HG03558 (cell line): ENCODE results near the gene KIAA1958.

Source experiments
- ATAC-seq: cut with Tn5 transposase; IDR thresholded peaks from one replicate; pipeline ENCODE4 v1.9.1; 2021; ENCODE audit warnings: moderate number of reproducible peaks; ENCODE audit not compliant: unreplicated experiment; ENCODE audit errors: extremely low read depth

The KIAA1958 gene

GRCh38 chr9:112552229-112553056 lies 65.8 kb downstream of the KIAA1958 start:
- ATAC-seq = no peak

DNA sequence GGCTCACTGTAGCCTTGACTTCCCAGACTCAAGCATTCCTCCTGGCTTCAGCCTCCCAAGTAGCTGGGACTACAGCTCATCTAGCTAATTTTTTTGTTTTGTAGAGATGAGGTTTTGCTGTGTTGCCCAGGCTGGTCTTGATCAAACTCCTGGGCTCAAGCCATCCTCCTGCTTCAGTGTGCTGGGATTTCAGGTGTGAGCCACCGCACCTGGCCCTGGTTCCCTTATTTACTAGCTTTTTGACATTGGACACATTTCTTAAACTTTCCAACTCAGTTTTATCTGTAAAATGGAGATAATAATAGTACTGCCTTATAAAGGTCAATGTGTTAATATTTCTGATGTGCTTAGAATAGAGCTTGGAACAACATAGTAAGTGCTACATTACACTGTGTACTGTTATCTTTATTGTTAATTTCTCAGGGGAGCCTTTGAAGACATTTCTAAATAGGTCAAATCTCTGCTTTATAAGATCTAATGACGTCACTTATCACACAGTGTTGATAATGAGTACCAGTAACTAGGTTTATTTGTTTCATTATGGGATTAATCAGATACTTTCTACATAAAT lies 66.7 kb downstream of the KIAA1958 start:
- no peak for ATAC-seq

- no peak for ATAC-seq
Measured at GRCh38 chr9:112554516-112554915, 67.9 kb downstream of the KIAA1958 start.

DNA sequence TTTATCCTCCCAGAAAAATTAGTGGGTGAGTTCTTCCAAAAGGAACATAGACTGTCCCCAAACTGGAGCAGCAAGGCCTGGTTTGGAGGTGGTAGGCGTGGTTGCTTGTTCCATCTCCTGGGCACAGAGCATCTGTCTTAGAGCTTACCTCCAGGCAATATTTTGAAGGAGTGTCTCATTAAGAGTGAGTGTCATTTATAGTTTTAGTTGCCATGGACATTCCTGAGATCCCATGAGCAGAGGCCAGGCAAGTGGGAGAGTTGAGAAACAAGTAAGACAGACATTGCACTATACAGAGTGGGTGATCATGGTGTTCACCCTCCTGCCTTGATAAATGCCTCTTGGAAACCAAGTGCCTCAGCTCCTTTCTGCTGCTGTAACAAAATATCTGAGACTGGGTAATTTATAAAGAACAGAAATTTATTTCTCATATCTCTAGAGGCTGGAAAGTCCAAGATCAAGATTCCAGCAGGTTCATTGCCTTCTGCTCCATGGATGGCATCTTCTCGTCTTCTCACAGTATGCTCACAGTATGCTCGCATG lies 68.5 kb downstream of the KIAA1958 start:
- ATAC-seq = no peak

DNA sequence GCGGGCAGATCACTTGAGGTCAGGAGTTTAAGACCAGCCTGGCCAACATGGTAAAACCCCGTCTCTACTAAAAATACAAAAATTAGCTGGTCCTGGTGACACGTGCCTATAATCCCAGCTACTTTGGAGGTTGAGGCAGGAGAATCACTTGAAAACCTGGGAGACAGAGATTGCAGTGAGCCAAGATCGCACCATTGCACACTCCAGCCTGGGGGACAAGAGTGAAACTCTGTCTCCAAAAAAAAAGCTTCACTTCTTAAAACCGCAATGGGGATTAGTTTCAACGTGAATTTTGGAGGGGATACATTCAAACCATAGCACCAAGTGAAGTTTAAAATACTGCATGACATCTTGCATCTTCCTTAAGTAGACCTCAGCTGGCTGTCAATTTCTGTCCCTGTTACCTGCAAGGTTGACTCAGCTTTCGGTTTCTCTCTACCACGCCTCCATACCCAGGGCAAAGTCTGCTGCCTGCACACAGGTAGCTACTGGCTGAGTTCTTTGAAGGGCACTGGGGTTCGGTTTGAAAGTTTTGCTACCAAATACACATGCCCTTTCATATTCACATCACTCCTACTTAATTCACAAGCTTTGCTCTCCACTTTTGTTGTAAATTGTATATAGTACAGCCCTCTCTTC lies 69.3 kb downstream of the KIAA1958 start:
- no peak for ATAC-seq

DNA sequence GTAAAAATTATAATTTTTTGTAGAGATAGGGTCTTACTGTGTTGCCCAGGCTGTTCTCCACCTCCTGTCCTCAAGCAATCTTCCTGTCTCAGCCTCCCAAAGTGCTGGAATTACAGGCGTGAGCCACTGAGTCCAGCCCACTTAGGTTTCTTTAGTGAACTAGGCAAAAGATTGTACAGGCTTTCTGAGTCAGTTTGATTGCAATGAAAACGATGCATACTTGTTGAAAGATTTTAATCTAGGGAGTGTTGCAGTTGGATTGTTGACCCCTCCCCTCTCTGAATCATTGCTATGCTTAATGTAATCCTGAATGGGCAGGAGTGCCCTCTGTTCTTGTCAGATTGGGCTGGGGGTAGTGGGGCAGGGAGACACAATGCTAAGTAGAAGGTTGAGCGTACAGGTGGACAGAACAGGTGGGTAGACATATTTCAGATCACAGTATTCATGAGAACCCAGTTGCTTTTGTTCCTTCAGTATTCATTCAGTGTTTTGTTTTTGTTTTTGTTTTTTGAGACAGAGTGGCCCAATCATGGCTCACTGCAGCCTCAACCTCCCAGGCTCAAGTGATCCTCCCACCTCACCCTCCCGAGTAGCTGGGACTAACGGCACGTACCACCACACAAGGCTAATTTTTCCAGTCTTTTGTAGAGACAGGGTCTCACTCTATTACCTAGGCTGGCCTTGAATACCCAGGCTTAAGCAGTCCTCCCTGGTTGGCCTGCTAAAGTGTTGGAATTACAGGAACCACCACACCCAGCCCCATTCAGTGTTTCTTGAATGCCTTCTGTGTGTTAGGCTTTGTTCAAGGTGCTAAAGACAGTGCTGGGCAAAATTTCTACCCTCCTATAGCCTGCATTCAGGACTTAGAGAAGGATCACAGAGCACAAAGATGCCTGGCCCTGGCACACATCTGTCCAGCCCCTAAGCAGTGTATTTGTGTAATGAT lies 70.1 kb downstream of the KIAA1958 start:
- ATAC-seq = no peak

GRCh38 chr9:112558476-112558875 lies 71.8 kb downstream of the KIAA1958 start:
- no peak for ATAC-seq

GRCh38 chr9:112558978-112559377 lies 72.4 kb downstream of the KIAA1958 start:
- no peak for ATAC-seq

DNA sequence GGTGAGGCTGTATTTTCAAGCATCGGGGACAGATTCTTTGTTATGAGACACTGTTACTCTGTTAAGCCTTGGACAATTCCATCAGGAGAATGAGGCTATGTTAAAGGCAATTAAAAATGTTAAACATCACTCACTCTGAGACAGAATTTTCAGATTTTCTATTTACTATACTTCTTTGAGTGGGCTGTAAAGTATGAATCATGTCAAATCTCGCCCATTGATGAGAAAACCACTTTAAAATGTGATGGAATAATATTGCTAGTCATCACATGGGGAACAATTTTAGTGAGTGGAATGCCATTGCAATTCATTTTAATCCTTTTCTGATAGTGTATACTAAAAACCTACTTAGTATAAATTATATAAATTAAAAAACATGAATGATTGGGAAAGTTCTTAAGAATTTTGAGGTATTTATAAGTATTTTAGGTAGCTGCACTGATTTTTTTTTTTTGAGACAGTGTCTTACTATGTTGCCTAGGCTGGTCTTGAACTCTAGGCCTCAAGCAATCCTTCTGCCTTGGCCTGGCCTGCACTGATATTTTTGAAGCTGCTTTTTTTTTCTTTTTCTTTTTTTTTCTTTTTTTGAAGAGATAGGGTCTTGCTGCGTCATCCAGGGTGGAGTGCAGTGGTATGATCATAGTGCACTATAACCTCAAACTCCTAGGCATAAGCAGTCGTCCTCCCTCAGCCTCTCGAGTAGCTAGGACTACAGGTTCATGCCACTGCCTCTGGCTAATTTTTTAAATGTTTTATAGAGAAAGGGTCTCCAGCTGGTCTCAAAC lies 73.2 kb downstream of the KIAA1958 start:
- no peak for ATAC-seq

GRCh38 chr9:112562235-112562958 lies 75.8 kb downstream of the KIAA1958 start:
- no peak for ATAC-seq

DNA sequence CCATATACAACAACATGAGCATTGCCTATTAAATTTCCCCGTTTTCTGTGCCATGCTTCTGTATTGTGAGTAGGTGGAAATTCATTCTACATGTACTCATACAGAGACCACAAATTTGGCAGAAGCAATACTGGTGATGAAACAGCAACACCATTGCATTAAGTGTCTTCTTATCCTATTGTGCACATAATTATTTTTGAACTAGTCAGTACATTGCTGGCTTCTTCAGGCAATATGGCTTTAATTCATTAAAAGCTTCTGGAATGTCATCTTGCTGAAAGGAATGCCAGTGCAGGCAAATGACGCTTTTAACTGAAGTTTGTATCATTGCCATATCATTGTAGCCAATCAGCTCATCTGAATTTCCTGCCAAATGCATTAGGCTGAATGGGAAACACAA lies 82.6 kb downstream of the KIAA1958 start:
- no peak for ATAC-seq

- no peak for ATAC-seq
Measured at GRCh38 chr9:112570671-112571167, 84.1 kb downstream of the KIAA1958 start.

DNA sequence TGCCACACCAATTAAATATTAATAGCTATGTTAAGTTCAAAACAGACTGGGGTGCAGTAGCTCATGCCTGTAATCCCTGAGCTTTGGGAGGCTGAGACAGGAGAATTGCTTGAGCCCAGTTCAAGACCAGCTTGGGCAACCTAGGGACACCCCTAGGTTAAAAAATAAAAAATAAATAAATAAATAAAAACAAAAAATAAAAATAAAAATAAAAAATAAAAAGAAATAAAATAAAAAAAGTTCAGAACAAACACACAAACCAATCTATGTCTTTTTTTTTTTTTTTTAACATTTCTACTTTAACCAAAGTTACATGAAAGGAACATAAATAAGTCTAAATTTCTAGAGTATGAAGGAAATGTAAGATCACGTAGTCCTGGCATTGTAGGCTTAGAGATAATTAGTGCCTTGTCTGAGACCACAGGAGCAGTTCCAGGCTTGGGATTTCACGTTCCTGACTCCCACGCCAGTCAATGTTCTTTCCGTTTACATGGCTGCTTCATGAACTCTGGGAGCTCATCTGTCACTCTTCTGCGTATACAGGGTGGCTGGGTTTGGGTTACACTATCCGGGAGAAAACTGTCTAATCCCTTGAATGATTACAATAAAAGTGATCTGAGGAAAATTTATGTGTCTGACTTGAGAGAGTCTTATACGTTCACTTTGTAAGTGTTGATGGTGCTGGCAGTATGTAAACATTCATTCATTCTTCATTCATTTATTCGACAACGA lies 85.2 kb downstream of the KIAA1958 start:
- no peak for ATAC-seq

- no peak for ATAC-seq
Measured at GRCh38 chr9:112572416-112572815, 85.8 kb downstream of the KIAA1958 start.

- ATAC-seq = no peak
Measured at GRCh38 chr9:112574008-112574407, 87.4 kb downstream of the KIAA1958 start.

- ATAC-seq = no peak
Measured at GRCh38 chr9:112575107-112575506, 88.5 kb downstream of the KIAA1958 start.

DNA sequence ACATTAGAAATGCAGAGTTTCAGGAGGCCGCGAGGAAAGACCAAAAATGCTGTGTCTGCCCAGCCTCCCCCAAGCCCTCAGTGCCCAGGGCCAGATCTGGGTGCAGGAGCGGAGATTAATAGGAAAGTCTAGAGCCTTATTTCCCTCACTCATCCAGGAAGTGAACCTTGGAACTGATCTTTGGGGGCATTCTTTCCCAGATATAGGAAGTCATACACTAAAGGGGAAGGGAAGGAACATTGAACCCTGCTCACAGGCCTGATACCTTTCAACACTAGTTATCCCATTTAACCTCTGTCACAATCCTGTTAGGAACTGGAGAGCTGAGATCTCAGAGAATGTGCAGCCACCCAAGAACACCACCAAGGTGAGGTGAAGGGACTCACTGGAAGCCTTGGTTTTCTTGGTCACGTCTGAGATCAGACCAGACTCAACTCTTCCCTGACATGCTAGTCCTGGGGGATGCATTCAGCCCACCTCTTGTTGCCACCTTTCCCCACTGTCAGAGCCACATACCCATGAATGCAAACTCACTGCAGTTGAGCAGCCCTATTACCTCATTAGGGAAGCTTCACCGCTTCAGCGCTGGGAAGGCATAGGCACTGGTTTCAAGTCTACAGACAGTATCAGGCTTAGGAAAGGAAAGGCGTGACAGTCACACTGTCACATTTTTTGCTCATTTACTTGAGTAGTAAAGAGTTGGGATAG lies 95.0 kb downstream of the KIAA1958 start:
- no peak for ATAC-seq
